Activated T-helper 17 cell treated with anti-CD3 and anti-CD28 coated beads, Interleukin-2, amount 50 U/mL, for 72 hours (primary cell): ENCODE measurements around the gene CCNI2. TPM values are rescaled to one million over a fixed set of nuclear protein-coding genes. Genes with fewer than 3 reads are reported as not detected.

Experiments used
- ATAC-seq: fragments of 150-1000 bp; cut with Tn5 transposase; replicated peaks from 2 replicates; pipeline ENCODE4 v1.10.0; 2021; ENCODE audit warnings: mild to moderate bottlenecking, moderate library complexity
- H3K27ac Mint-ChIP-seq: one replicate; pipeline ENCODE4 v1.8.0; 2022; ENCODE audit warnings: mixed read lengths
- H3K27me3 Mint-ChIP-seq: one replicate; pipeline ENCODE4 v1.8.0; 2022; ENCODE audit warnings: mixed read lengths
- H3K36me3 Mint-ChIP-seq: one replicate; pipeline ENCODE4 v1.8.0; 2022; ENCODE audit warnings: low read depth, mild to moderate bottlenecking, mixed read lengths
- H3K4me1 Mint-ChIP-seq: one replicate; pipeline ENCODE4 v1.8.0; 2022; ENCODE audit warnings: mixed read lengths
- H3K4me3 Mint-ChIP-seq: one replicate; pipeline ENCODE4 v1.8.0; 2022; ENCODE audit warnings: mild to moderate bottlenecking, mixed read lengths
- H3K9me3 Mint-ChIP-seq: one replicate; pipeline ENCODE4 v1.8.0; 2022; ENCODE audit warnings: mixed read lengths
- total RNA-seq, 2 donors: library from RNA; stranded (reverse); gene quantifications; one replicate each; pipeline ENCODE4 v1.2.3, GENCODE V29; 2022

The CCNI2 gene
- 1 to 10 TPM; 1.2 to 3.3 TPM for total RNA-seq

- H3K36me3 Mint-ChIP-seq: peaks cover 9% of the 10 kb centered on the region
- peaks cover 17% of the 10 kb centered on the region for H3K4me1 Mint-ChIP-seq
- ATAC-seq: peak; percentile 74
- H3K27ac Mint-ChIP-seq: peak within 1 kb of the TSS; percentile 72
- H3K27me3 Mint-ChIP-seq: no peaks in the 10 kb centered on the region
- H3K9me3 Mint-ChIP-seq: no peaks in the 10 kb centered on the region
- H3K4me3 Mint-ChIP-seq: peak within 1 kb of the TSS; percentile 77
Measured at GRCh38 chr5:132746954-132747615, at the start of gene CCNI2. CCNI2 (plus strand) TSS chr5:132747426; CDS start chr5:132747496, 70 bp downstream.

GRCh38 chr5:132704875-132705274 lies 42.4 kb upstream of the CCNI2 start:
- Mint-ChIP-seq H3K9me3 (no peaks in the 10 kb centered on the region), H3K4me3 (no peak overlapping the region), H3K27ac (no peak overlapping the region), H3K36me3 (peaks cover 61% of the 10 kb centered on the region), H3K4me1 (no peaks in the 10 kb centered on the region), H3K27me3 (no peaks in the 10 kb centered on the region)
- no peak for ATAC-seq

- Mint-ChIP-seq H3K27ac (no peak overlapping the region), H3K36me3 (peaks cover 49% of the 10 kb centered on the region), H3K27me3 (no peaks in the 10 kb centered on the region), H3K4me3 (no peak overlapping the region), H3K9me3 (no peaks in the 10 kb centered on the region), H3K4me1 (no peaks in the 10 kb centered on the region)
- ATAC-seq: no peak
Measured at GRCh38 chr5:132708645-132709044, 38.6 kb upstream of the CCNI2 start.

- peaks cover 45% of the 10 kb centered on the region for H3K36me3 Mint-ChIP-seq
- ATAC-seq: peak; percentile 89
- H3K27ac Mint-ChIP-seq: no peak overlapping the region
- H3K9me3 Mint-ChIP-seq: no peaks in the 10 kb centered on the region
- peaks cover 9% of the 10 kb centered on the region for H3K4me1 Mint-ChIP-seq
- H3K4me3 Mint-ChIP-seq: peak overlapping the region; percentile 26
- H3K27me3 Mint-ChIP-seq: no peaks in the 10 kb centered on the region
Measured at GRCh38 chr5:132714456-132715307, 32.5 kb upstream of the CCNI2 start.

GRCh38 chr5:132718544-132719312 lies 28.5 kb upstream of the CCNI2 start:
- Mint-ChIP-seq H3K27me3 (no peaks in the 10 kb centered on the region), H3K4me3 (no peak overlapping the region), H3K36me3 (peaks cover 49% of the 10 kb centered on the region), H3K4me1 (peaks cover 9% of the 10 kb centered on the region), H3K27ac (no peak overlapping the region), H3K9me3 (no peaks in the 10 kb centered on the region)
- no peak for ATAC-seq

GRCh38 chr5:132725745-132726144 lies 21.5 kb upstream of the CCNI2 start:
- no peaks in the 10 kb centered on the region for H3K4me1 Mint-ChIP-seq
- no peaks in the 10 kb centered on the region for H3K9me3 Mint-ChIP-seq
- no peak overlapping the region for H3K27ac Mint-ChIP-seq
- H3K36me3 Mint-ChIP-seq: peaks cover 45% of the 10 kb centered on the region
- H3K27me3 Mint-ChIP-seq: no peaks in the 10 kb centered on the region
- no peak overlapping the region for H3K4me3 Mint-ChIP-seq
- no peak for ATAC-seq

GRCh38 chr5:132729896-132730295 lies 17.3 kb upstream of the CCNI2 start:
- no peak for ATAC-seq
- Mint-ChIP-seq H3K36me3 (peaks cover 49% of the 10 kb centered on the region), H3K27me3 (no peaks in the 10 kb centered on the region)

GRCh38 chr5:132733499-132734148 lies 13.6 kb upstream of the CCNI2 start:
- ATAC-seq: no peak
- Mint-ChIP-seq H3K36me3 (peaks cover 32% of the 10 kb centered on the region), H3K9me3 (no peaks in the 10 kb centered on the region), H3K4me3 (no peak overlapping the region), H3K4me1 (peaks cover 23% of the 10 kb centered on the region), H3K27me3 (no peaks in the 10 kb centered on the region), H3K27ac (no peak overlapping the region)

More at GRCh38 chr5:132729896-132730295, 17.3 kb upstream of the CCNI2 start:
- no peak overlapping the region for H3K4me3 Mint-ChIP-seq
- no peaks in the 10 kb centered on the region for H3K4me1 Mint-ChIP-seq
- H3K27ac Mint-ChIP-seq: no peak overlapping the region
- no peaks in the 10 kb centered on the region for H3K9me3 Mint-ChIP-seq

GRCh38 chr5:132734687-132735086 lies 12.5 kb upstream of the CCNI2 start:
- H3K4me3 Mint-ChIP-seq: no peak overlapping the region
- ATAC-seq: no peak
- H3K36me3 Mint-ChIP-seq: peaks cover 32% of the 10 kb centered on the region
- H3K27me3 Mint-ChIP-seq: no peaks in the 10 kb centered on the region
- H3K27ac Mint-ChIP-seq: no peak overlapping the region
- H3K9me3 Mint-ChIP-seq: no peaks in the 10 kb centered on the region
- peaks cover 23% of the 10 kb centered on the region for H3K4me1 Mint-ChIP-seq

- peaks cover 23% of the 10 kb centered on the region for H3K4me1 Mint-ChIP-seq
- no peaks in the 10 kb centered on the region for H3K9me3 Mint-ChIP-seq
- peak; percentile 95 for ATAC-seq
- H3K4me3 Mint-ChIP-seq: peak within 1 kb of the TSS; percentile 87
- H3K36me3 Mint-ChIP-seq: peaks cover 19% of the 10 kb centered on the region
- peak within 1 kb of the TSS; percentile 94 for H3K27ac Mint-ChIP-seq
- no peaks in the 10 kb centered on the region for H3K27me3 Mint-ChIP-seq
Measured at GRCh38 chr5:132736853-132737833, 10.1 kb upstream of the CCNI2 start, which contains the start of gene KIF3A. KIF3A (minus strand) TSS chr5:132737546; CDS start chr5:132737419, 127 bp downstream.

GRCh38 chr5:132737982-132738681 lies 9.1 kb upstream of the CCNI2 start:
- H3K27ac Mint-ChIP-seq: peak overlapping the region; percentile 94
- no peaks in the 10 kb centered on the region for H3K27me3 Mint-ChIP-seq
- H3K9me3 Mint-ChIP-seq: no peaks in the 10 kb centered on the region
- H3K4me3 Mint-ChIP-seq: peak overlapping the region; percentile 87
- ATAC-seq: no peak
- H3K36me3 Mint-ChIP-seq: peaks cover 13% of the 10 kb centered on the region
- peaks cover 23% of the 10 kb centered on the region for H3K4me1 Mint-ChIP-seq

- H3K4me3 Mint-ChIP-seq: no peak overlapping the region
- H3K27ac Mint-ChIP-seq: no peak overlapping the region
- H3K9me3 Mint-ChIP-seq: no peaks in the 10 kb centered on the region
- ATAC-seq: no peak
- peaks cover 23% of the 10 kb centered on the region for H3K4me1 Mint-ChIP-seq
- no peaks in the 10 kb centered on the region for H3K27me3 Mint-ChIP-seq
- H3K36me3 Mint-ChIP-seq: peaks cover 2% of the 10 kb centered on the region
Measured at GRCh38 chr5:132739232-132739631, 8.0 kb upstream of the CCNI2 start.

- no peaks in the 10 kb centered on the region for H3K27me3 Mint-ChIP-seq
- no peaks in the 10 kb centered on the region for H3K9me3 Mint-ChIP-seq
- ATAC-seq: no peak
- H3K4me1 Mint-ChIP-seq: peaks cover 10% of the 10 kb centered on the region
- no peak overlapping the region for H3K4me3 Mint-ChIP-seq
- H3K27ac Mint-ChIP-seq: no peak overlapping the region
- no peaks in the 10 kb centered on the region for H3K36me3 Mint-ChIP-seq
Measured at GRCh38 chr5:132742158-132742557, 5.1 kb upstream of the CCNI2 start.
